PFSK-1 (cell line): ENCODE data around the gene CALCOCO1.

Experiments used
- FOXP2 ChIP-seq: optimal IDR thresholded peaks from 2 replicates; pipeline ENCODE3; 2011; ENCODE audit warnings: borderline replicate concordance, control low read depth, inconsistent platforms; ENCODE audit not compliant: insufficient read depth; ENCODE audit errors: extremely low read length, extremely low read depth
- POLR2AphosphoS5 ChIP-seq: IDR thresholded peaks from 2 replicates; pipeline ENCODE4 v1.6.1; 2012; ENCODE audit warnings: low read depth, mild to moderate bottlenecking, control low read depth, low read length, moderate library complexity
- REST ChIP-seq, 2 experiments: IDR thresholded peaks; 2 replicates each; pipeline versions ENCODE4 v1.6.1 to v1.8.0; 2011 to 2012; ENCODE audit warnings: low read depth in 2 of 2, low read length in 2 of 2, control low read depth in 1 of 2, inconsistent platforms in 1 of 2, mild to moderate bottlenecking in 1 of 2, moderate library complexity in 1 of 2; ENCODE audit not compliant: insufficient read depth in 1 of 2
- SIN3A ChIP-seq: IDR thresholded peaks from 2 replicates; pipeline ENCODE4 v1.6.1; 2012; ENCODE audit warnings: mild to moderate bottlenecking, low read length, moderate library complexity, borderline replicate concordance; ENCODE audit not compliant: insufficient read depth
- TAF1 ChIP-seq: IDR thresholded peaks from 2 replicates; pipeline ENCODE4 v1.6.1; 2012; ENCODE audit warnings: low read length, control low read depth, borderline replicate concordance; ENCODE audit not compliant: insufficient read depth

Gene CALCOCO1

GRCh38 chr12:53736592-53736991 is 9.3 kb upstream of the CALCOCO1 start:
- TF ChIP-seq TAF1 (no peak), SIN3A (no peak), FOXP2 (no peak), REST (IDR thresholded peaks at IDR 0.05; ENCODE audit: insufficient read depth in 1 of 2, low read depth in 2 of 2, low read length in 2 of 2) (no peak), POLR2AphosphoS5 (no peak)

GRCh38 chr12:53735556-53735955 is 8.3 kb upstream of the CALCOCO1 start:
- TF ChIP-seq POLR2AphosphoS5, result no peak
- TF ChIP-seq FOXP2, result no peak
- no peak for TF ChIP-seq TAF1
- TF ChIP-seq SIN3A, result no peak
- no peak for TF ChIP-seq REST (IDR thresholded peaks at IDR 0.05; ENCODE audit: insufficient read depth in 1 of 2, low read depth in 2 of 2, low read length in 2 of 2)

- TF ChIP-seq TAF1 (no peak), POLR2AphosphoS5 (no peak), SIN3A (no peak), REST (IDR thresholded peaks at IDR 0.05; ENCODE audit: insufficient read depth in 1 of 2, low read depth in 2 of 2, low read length in 2 of 2) (no peak), FOXP2 (no peak)
Observed at GRCh38 chr12:53734425-53734824, 7.2 kb upstream of the CALCOCO1 start.

- no peak for TF ChIP-seq POLR2AphosphoS5
- TF ChIP-seq REST (IDR thresholded peaks at IDR 0.05; ENCODE audit: insufficient read depth in 1 of 2, low read depth in 2 of 2, low read length in 2 of 2), result no peak
- TF ChIP-seq TAF1, result no peak
- TF ChIP-seq FOXP2, result no peak
- no peak for TF ChIP-seq SIN3A
Observed at GRCh38 chr12:53733807-53734200, 6.6 kb upstream of the CALCOCO1 start.

GRCh38 chr12:53733051-53733806 is 6.0 kb upstream of the CALCOCO1 start:
- TF ChIP-seq SIN3A (no peak), POLR2AphosphoS5 (no peak), TAF1 (no peak), FOXP2 (no peak), REST (IDR thresholded peaks at IDR 0.05; ENCODE audit: insufficient read depth in 1 of 2, low read depth in 2 of 2, low read length in 2 of 2) (no peak)
